Activated naive CD8-positive, alpha-beta T cell treated with anti-CD3 and anti-CD28 coated beads, Interleukin-2, amount 50 U/mL, for 24 hours (primary cell): ENCODE data around the gene TGM3.

Experiments used
- ATAC-seq: fragments of 150-1000 bp; cut with Tn5 transposase; one replicate; pipeline ENCODE4 v1.10.0; 2021
- DNase-seq: peaks from one replicate; pipeline ENCODE4 v3.0.0; 2021
- H3K27ac Mint-ChIP-seq: one replicate; pipeline ENCODE4 v1.8.0; 2021; ENCODE audit warnings: mild to moderate bottlenecking, mixed read lengths
- H3K27me3 Mint-ChIP-seq: one replicate; pipeline ENCODE4 v1.8.0; 2021; ENCODE audit warnings: mixed read lengths
- H3K36me3 Mint-ChIP-seq: one replicate; pipeline ENCODE4 v1.8.0; 2021; ENCODE audit warnings: low read depth, mixed read lengths
- H3K4me1 Mint-ChIP-seq: one replicate; pipeline ENCODE4 v1.8.0; 2021; ENCODE audit warnings: mixed read lengths
- H3K4me3 Mint-ChIP-seq: one replicate; pipeline ENCODE4 v1.8.0; 2021; ENCODE audit warnings: mild to moderate bottlenecking, moderate library complexity, mixed read lengths
- H3K9me3 Mint-ChIP-seq: one replicate; pipeline ENCODE4 v1.8.0; 2021; ENCODE audit warnings: mixed read lengths

TGM3 gene

GRCh38 chr20:2307136-2307535 lies 11.3 kb downstream of the TGM3 start:
- Mint-ChIP-seq H3K27ac (no peak overlapping the region), H3K9me3 (no peaks in the 10 kb centered on the region), H3K4me3 (no peak overlapping the region), H3K36me3 (no peaks in the 10 kb centered on the region), H3K27me3 (peaks cover 11% of the 10 kb centered on the region), H3K4me1 (no peaks in the 10 kb centered on the region)
- DNase-seq (no peak), ATAC-seq (no peak)

- Mint-ChIP-seq H3K36me3 (no peaks in the 10 kb centered on the region), H3K4me1 (no peaks in the 10 kb centered on the region), H3K27me3 (peaks cover 8% of the 10 kb centered on the region), H3K27ac (no peak overlapping the region), H3K9me3 (no peaks in the 10 kb centered on the region), H3K4me3 (no peak overlapping the region)
- ATAC-seq: no peak
- DNase-seq: no peak
Measured at GRCh38 chr20:2311329-2311728, 15.5 kb downstream of the TGM3 start.

DNA sequence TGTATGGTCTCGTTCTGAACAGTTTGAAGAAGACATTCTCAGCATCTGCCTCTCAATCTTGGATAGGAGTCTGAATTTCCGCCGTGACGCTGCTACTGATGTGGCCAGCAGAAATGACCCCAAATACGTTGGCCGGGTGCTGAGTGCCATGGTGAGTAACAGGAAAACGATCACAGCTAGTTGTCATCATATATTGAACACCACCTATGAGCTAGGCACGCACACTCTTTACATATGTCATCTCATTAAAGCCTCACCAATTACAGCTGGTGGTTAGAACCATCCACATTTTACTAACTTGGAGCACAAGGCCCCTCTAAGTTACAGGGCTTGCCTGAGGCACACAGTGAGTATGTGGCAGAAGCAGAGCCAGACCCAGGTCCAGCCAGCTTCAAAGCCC lies 17.1 kb downstream of the TGM3 start:
- no peaks in the 10 kb centered on the region for H3K4me1 Mint-ChIP-seq
- no peaks in the 10 kb centered on the region for H3K9me3 Mint-ChIP-seq
- DNase-seq: no peak
- peaks cover 3% of the 10 kb centered on the region for H3K27me3 Mint-ChIP-seq
- H3K27ac Mint-ChIP-seq: no peak overlapping the region
- no peaks in the 10 kb centered on the region for H3K36me3 Mint-ChIP-seq
- H3K4me3 Mint-ChIP-seq: no peak overlapping the region
- no peak for ATAC-seq

GRCh38 chr20:2313316-2313715 lies 17.5 kb downstream of the TGM3 start:
- Mint-ChIP-seq H3K9me3 (no peaks in the 10 kb centered on the region), H3K27ac (no peak overlapping the region), H3K36me3 (no peaks in the 10 kb centered on the region), H3K27me3 (peaks cover 3% of the 10 kb centered on the region), H3K4me3 (no peak overlapping the region), H3K4me1 (no peaks in the 10 kb centered on the region)
- ATAC-seq (no peak), DNase-seq (no peak)

- H3K4me3 Mint-ChIP-seq: no peak overlapping the region
- DNase-seq: no peak
- peaks cover 5% of the 10 kb centered on the region for H3K9me3 Mint-ChIP-seq
- H3K27me3 Mint-ChIP-seq: peaks cover 3% of the 10 kb centered on the region
- no peaks in the 10 kb centered on the region for H3K4me1 Mint-ChIP-seq
- no peak overlapping the region for H3K27ac Mint-ChIP-seq
- no peak for ATAC-seq
- no peaks in the 10 kb centered on the region for H3K36me3 Mint-ChIP-seq
Measured at GRCh38 chr20:2314759-2315439, 19.1 kb downstream of the TGM3 start.

- Mint-ChIP-seq H3K4me3 (no peak overlapping the region), H3K36me3 (no peaks in the 10 kb centered on the region), H3K27ac (no peak overlapping the region), H3K27me3 (peaks cover 3% of the 10 kb centered on the region), H3K4me1 (no peaks in the 10 kb centered on the region), H3K9me3 (peaks cover 5% of the 10 kb centered on the region)
- ATAC-seq (no peak), DNase-seq (no peak)
Measured at GRCh38 chr20:2315440-2315778, 19.6 kb downstream of the TGM3 start.

GRCh38 chr20:2316847-2317495 lies 21.2 kb downstream of the TGM3 start:
- Mint-ChIP-seq H3K27me3 (peaks cover 3% of the 10 kb centered on the region), H3K4me3 (no peak overlapping the region), H3K9me3 (peaks cover 5% of the 10 kb centered on the region), H3K27ac (no peak overlapping the region), H3K36me3 (no peaks in the 10 kb centered on the region), H3K4me1 (no peaks in the 10 kb centered on the region)
- ATAC-seq: no peak
- no peak for DNase-seq

- H3K27me3 Mint-ChIP-seq: peaks cover 15% of the 10 kb centered on the region
- H3K4me1 Mint-ChIP-seq: no peaks in the 10 kb centered on the region
- DNase-seq (no peak), ATAC-seq (no peak)
- peaks cover 5% of the 10 kb centered on the region for H3K9me3 Mint-ChIP-seq
- H3K27ac Mint-ChIP-seq: no peak overlapping the region
- no peak overlapping the region for H3K4me3 Mint-ChIP-seq
- no peaks in the 10 kb centered on the region for H3K36me3 Mint-ChIP-seq
Measured at GRCh38 chr20:2320813-2321658, 25.2 kb downstream of the TGM3 start.

GRCh38 chr20:2323051-2323450 lies 27.2 kb downstream of the TGM3 start:
- peaks cover 5% of the 10 kb centered on the region for H3K9me3 Mint-ChIP-seq
- ATAC-seq (no peak), DNase-seq (no peak)
- H3K4me3 Mint-ChIP-seq: no peak overlapping the region
- H3K36me3 Mint-ChIP-seq: no peaks in the 10 kb centered on the region
- no peaks in the 10 kb centered on the region for H3K4me1 Mint-ChIP-seq
- peaks cover 22% of the 10 kb centered on the region for H3K27me3 Mint-ChIP-seq
- no peak overlapping the region for H3K27ac Mint-ChIP-seq

DNA sequence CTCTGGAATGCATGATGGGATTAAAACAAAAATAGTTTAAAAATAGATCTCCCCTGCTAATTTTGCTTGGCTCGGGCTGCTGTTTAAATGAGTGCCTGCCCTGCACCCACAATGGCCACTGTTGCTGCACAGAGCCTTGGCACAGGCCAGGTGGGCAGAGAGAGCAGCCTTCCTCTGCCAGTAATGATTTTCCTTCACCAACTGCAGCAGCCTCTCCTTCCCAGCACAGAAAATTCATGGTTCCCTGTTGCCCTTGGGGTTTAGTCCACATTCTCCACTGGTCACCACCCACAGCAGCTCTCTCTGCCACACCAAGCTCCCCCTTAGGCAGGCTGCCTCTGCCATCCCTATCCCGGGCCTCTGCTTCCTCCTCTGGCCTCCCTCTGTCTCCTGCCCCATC lies 30.2 kb downstream of the TGM3 start:
- ATAC-seq (no peak), DNase-seq (no peak)
- Mint-ChIP-seq H3K27me3 (peaks cover 24% of the 10 kb centered on the region), H3K9me3 (no peaks in the 10 kb centered on the region), H3K36me3 (no peaks in the 10 kb centered on the region), H3K27ac (no peak overlapping the region), H3K4me1 (no peaks in the 10 kb centered on the region), H3K4me3 (no peak overlapping the region)

DNA sequence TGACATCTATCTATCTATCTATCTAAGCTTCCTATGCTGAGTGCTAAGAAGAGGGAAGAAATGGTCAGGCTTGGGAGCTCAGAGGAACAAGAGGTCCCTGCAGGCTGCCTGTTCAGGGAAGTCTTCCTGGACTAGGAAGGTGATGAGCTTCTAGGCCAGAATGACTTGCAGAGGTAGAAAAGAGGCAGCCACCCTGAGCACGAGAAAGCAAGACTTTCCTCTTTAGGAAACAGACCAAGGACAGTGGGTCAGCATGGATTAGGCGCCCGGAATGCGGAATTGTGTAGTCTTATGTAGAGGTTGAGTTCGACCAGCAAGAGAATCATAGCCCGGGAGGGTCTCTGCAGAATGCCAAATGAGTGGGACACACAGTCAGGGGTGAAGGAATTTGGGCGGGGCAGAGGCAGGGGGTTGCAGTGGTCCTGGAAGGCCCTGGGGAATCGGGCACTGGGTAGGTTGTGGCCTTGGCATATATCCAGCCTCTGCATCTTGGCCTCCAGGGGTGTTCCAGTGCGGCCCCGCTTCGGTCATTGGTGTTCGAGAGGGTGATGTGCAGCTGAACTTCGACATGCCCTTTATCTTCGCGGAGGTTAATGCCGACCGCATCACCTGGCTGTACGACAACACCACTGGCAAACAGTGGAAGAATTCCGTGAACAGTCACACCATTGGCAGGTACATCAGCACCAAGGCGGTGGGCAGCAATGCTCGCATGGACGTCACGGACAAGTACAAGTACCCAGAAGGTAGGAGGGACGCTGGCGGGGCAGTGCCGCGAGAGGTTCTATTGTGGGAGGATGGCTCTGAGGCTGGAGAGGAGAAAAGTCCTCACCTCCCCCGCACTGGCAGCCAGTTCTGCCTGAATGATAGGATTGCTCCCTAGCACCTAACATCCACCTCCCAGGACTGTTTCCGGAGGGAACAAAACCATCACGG lies 32.1 kb downstream of the TGM3 start:
- no peak for ATAC-seq
- H3K27ac Mint-ChIP-seq: no peak overlapping the region

GRCh38 chr20:2329286-2329685 lies 33.5 kb downstream of the TGM3 start:
- no peak overlapping the region for H3K4me3 Mint-ChIP-seq
- no peak overlapping the region for H3K27ac Mint-ChIP-seq
- H3K4me1 Mint-ChIP-seq: no peaks in the 10 kb centered on the region
- DNase-seq (no peak), ATAC-seq (no peak)
- H3K36me3 Mint-ChIP-seq: no peaks in the 10 kb centered on the region
- H3K9me3 Mint-ChIP-seq: no peaks in the 10 kb centered on the region
- peaks cover 16% of the 10 kb centered on the region for H3K27me3 Mint-ChIP-seq

More for the DNA sequence above, 32.1 kb downstream of the TGM3 start:
- no peak overlapping the region for H3K4me3 Mint-ChIP-seq
- no peaks in the 10 kb centered on the region for H3K9me3 Mint-ChIP-seq
- no peaks in the 10 kb centered on the region for H3K4me1 Mint-ChIP-seq
- no peaks in the 10 kb centered on the region for H3K36me3 Mint-ChIP-seq
- DNase-seq: no peak
- H3K27me3 Mint-ChIP-seq: peaks cover 24% of the 10 kb centered on the region

DNA sequence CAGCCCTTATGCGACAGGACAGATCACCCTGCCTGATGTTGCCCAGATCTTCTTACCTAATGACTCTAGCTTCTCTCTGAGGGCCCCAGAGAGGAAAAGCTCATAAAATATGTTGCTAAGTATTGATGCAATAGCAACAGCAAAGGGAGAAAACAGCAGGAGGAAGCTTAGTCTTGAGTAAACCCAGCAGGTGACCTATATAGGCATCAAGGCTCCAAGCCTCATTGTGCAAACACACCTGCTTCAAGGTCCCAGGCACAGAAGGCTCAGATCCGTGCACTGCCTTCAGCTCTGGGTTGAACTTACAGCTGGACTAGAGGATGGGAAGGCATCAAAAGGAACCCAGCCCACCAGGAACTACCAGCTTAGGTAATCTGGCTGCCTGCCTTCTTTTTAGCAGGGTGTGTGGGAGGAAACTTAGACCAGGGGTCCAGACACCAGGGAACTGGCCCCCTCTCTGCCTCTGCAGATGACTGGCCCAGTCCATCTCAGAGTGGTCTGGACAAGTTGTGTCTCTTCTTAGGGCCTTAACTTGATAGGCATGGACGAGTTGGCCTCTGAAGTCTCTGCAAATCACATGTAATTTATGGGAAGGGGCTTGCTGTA lies 34.4 kb downstream of the TGM3 start:
- H3K9me3 Mint-ChIP-seq: no peaks in the 10 kb centered on the region
- H3K27ac Mint-ChIP-seq: no peak overlapping the region
- no peak overlapping the region for H3K4me3 Mint-ChIP-seq
- no peaks in the 10 kb centered on the region for H3K4me1 Mint-ChIP-seq
- no peak for DNase-seq
- no peak for ATAC-seq
- peaks cover 10% of the 10 kb centered on the region for H3K27me3 Mint-ChIP-seq
- H3K36me3 Mint-ChIP-seq: no peaks in the 10 kb centered on the region

DNA sequence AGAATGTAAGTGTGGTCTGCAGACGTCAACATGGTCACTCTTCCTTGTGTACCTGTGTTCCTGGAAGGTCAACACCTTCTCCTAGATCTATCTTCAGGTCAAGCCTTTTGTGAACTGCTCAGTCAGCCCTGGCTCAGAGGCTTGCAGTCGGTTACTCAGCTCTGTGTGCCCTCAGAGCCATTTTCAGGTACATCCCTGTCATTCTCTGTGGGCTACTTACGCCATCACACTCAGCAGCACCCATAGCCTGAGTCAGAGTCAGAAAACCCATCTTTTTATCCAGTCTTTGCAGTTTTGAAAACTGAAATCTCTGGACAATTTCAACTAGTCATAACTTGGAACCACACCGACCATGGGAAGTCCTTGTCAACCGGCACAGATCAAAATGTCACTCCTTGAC lies 35.3 kb downstream of the TGM3 start:
- Mint-ChIP-seq H3K27me3 (peaks cover 9% of the 10 kb centered on the region), H3K9me3 (no peaks in the 10 kb centered on the region), H3K4me3 (no peak overlapping the region), H3K27ac (no peak overlapping the region), H3K36me3 (no peaks in the 10 kb centered on the region), H3K4me1 (no peaks in the 10 kb centered on the region)
- DNase-seq (no peak), ATAC-seq (no peak)
